ENCODE measurements around the gene ZNF124.

The ZNF124 gene

GRCh38 chr1:247111700-247112478 is 59.9 kb downstream of the ZNF124 start:
- DNase-seq = no peak

DNA sequence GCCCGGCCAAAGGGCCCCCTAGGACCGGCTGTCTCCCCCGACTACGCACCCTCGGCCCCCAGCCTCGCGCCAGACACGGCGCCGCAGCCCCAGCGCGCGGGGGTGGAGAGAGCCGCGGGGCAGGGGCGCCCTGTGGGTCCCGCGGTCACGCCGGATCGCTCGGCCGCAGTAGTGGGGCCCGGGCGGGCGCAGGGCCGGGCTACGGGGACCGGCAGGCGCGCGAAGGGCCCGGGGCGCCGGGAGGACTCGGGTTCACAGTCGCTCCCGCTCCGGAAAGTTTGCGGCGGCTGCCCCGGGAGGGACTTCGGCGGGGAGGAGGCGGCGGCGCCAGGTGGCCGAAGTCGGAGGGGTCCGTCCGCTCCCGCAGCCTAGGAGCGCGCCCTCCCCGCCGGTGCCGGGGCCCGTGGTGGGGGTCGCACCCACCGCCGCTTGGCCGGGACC is 60.5 kb downstream of the ZNF124 start:
- DNase-seq = no peak

- no peak for DNase-seq
These were observed 61.1 kb downstream of the ZNF124 start for GRCh38 chr1:247110627-247111258.

DNA sequence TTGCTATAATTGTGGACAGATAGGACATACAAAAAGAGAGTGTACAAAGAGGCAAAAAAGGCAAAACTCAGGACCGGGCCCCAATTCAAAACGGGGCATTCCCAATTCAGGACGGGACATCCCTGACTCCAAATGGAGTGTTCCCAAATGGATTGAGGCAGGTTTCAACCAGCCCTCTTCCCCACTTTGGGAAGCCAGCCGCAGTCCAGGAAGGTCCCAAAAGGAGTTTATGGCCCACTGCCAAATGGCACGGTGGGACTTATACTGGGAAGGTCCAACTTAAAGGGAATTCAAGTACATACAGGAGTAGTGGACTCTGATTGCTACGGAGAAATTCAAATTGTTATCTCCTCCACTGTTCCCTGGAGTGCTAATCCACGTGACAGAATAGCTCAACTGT is 64.1 kb downstream of the ZNF124 start:
- DNase-seq = no peak

- DNase-seq = no peak
These were observed 65.9 kb downstream of the ZNF124 start for GRCh38 chr1:247105966-247106365.

All from NCI-H1694 treated with DMSO at 0.1 percent for 48 hours (cell line).